K562 (cell line): ENCODE measurements around the gene PAIP1. TPM values are rescaled to one million over a fixed set of nuclear protein-coding genes. Genes with fewer than 3 reads are reported as not detected.

Experiments
- E2F6 ChIP-seq, 2 experiments: IDR thresholded peaks; 2 replicates each; pipeline ENCODE4 v1.6.1; 2011; ENCODE audit warnings: borderline replicate concordance in 1 of 2, control low read depth in 1 of 2, low read depth in 1 of 2, low read length in 1 of 2, mild to moderate bottlenecking in 1 of 2, mixed read lengths in 1 of 2, moderate library complexity in 1 of 2; ENCODE audit not compliant: insufficient read depth in 1 of 2, insufficient read length in 1 of 2, poor library complexity in 1 of 2, severe bottlenecking in 1 of 2; ENCODE audit errors: extremely low read depth in 1 of 2
- ELF2 ChIP-seq: fragments of 250-450 bp; sonication (Bioruptor Pico); IDR thresholded peaks from 2 replicates; pipeline ENCODE4 v1.5.0; 2021; ENCODE audit warnings: mild to moderate bottlenecking
- EP300 ChIP-seq: IDR thresholded peaks from 2 replicates; pipeline ENCODE4 v1.6.1; 2012; ENCODE audit warnings: low read length, improper control_type of control experiment
- EZH2 ChIP-seq: IDR thresholded peaks from 2 replicates; pipeline ENCODE4 v1.6.1; 2012; ENCODE audit warnings: low read depth, mild to moderate bottlenecking, inconsistent platforms, low read length, borderline replicate concordance
- FOSL1 ChIP-seq: fragments of 200-800 bp; sonication (Bioruptor generic); conservative IDR thresholded peaks from 2 replicates; pipeline ENCODE4 v1.6.1; 2016; ENCODE audit warnings: missing genetic modification characterization, missing compliant biosample characterization
- FOXK1 ChIP-seq: sonication (generic); formaldehyde crosslinking; IDR thresholded peaks from 2 replicates; pipeline ENCODE4 v1.8.0; 2022; ENCODE audit warnings: missing genetic modification reagents, mild to moderate bottlenecking, borderline replicate concordance
- HDAC3 ChIP-seq: fragments of 450-650 bp; IDR thresholded peaks from 2 replicates; pipeline ENCODE4 v1.6.1; 2018; ENCODE audit warnings: borderline replicate concordance, mild to moderate bottlenecking, moderate library complexity; ENCODE audit not compliant: partially characterized antibody
- HLTF ChIP-seq: fragments of 450-650 bp; IDR thresholded peaks from 2 replicates; pipeline ENCODE4 v1.6.1; 2016
- HMBOX1 ChIP-seq: sonication (generic); IDR thresholded peaks from 2 replicates; pipeline ENCODE4 v1.6.1; 2016
- HMG20A ChIP-seq: fragments of 450-650 bp; formaldehyde crosslinking; conservative IDR thresholded peaks from 2 replicates; pipeline ENCODE4 v1.4.0; 2020; ENCODE audit warnings: mild to moderate bottlenecking, mixed read lengths
- ILF3 ChIP-seq: fragments of 450-650 bp; IDR thresholded peaks from 2 replicates; pipeline ENCODE4 v1.6.1; 2018; ENCODE audit warnings: antibody characterized with exemption, mild to moderate bottlenecking, moderate library complexity, borderline replicate concordance
- NEUROD1 ChIP-seq: fragments of 150-350 bp; IDR thresholded peaks from 2 replicates; pipeline ENCODE4 v1.6.1; 2014; ENCODE audit warnings: borderline replicate concordance, low read length, low read depth; ENCODE audit not compliant: partially characterized antibody
- NFE2 ChIP-seq: IDR thresholded peaks from 2 replicates; pipeline ENCODE4 v1.6.1; 2014; ENCODE audit warnings: antibody characterized with exemption, low read depth
- PTBP1 ChIP-seq: fragments of 200-400 bp; formaldehyde crosslinking; IDR thresholded peaks from 2 replicates; pipeline ENCODE4 v1.6.1; 2017; ENCODE audit warnings: low read depth, low read length
- RBM17 ChIP-seq: fragments of 200-400 bp; formaldehyde crosslinking; IDR thresholded peaks from 2 replicates; pipeline ENCODE4 v1.6.1; 2017; ENCODE audit warnings: low read depth, mild to moderate bottlenecking, low read length, borderline replicate concordance
- SMAD4 ChIP-seq: fragments of 250-450 bp; sonication (Bioruptor Pico); conservative IDR thresholded peaks from 2 replicates; pipeline ENCODE4 v1.8.0; 2021; ENCODE audit warnings: inconsistent platforms, mild to moderate bottlenecking, moderate library complexity
- SMARCC2 ChIP-seq: fragments of 450-650 bp; IDR thresholded peaks from 2 replicates; pipeline ENCODE4 v1.6.1; 2017; ENCODE audit warnings: antibody characterized with exemption, moderate library complexity, mild to moderate bottlenecking, low read depth
- SPI1 ChIP-seq: IDR thresholded peaks from 2 replicates; pipeline ENCODE4 v1.6.1; 2011; ENCODE audit warnings: low read depth, low read length, control low read depth, borderline replicate concordance
- WHSC1 ChIP-seq: IDR thresholded peaks from one replicate; pipeline ENCODE4 v1.6.1; 2012; ENCODE audit warnings: low read length, control low read depth, inconsistent platforms
- ZFPM2 ChIP-seq: fragments of 250-450 bp; sonication (Bioruptor Pico); IDR thresholded peaks from 2 replicates; pipeline ENCODE4 v1.5.1; 2022; ENCODE audit warnings: mild to moderate bottlenecking
- ZNF24 ChIP-seq: fragments of 450-650 bp; IDR thresholded peaks from 2 replicates; pipeline ENCODE4 v1.6.1; 2016
- ZNF253 ChIP-seq: fragments of 250-450 bp; sonication (Bioruptor Pico); conservative IDR thresholded peaks from 2 replicates; pipeline ENCODE4 v1.6.1; 2021; ENCODE audit warnings: mild to moderate bottlenecking
- ZNF398 ChIP-seq: fragments of 250-450 bp; sonication (Bioruptor Pico); IDR thresholded peaks from 2 replicates; pipeline ENCODE4 v1.8.0; 2021; ENCODE audit warnings: moderate library complexity, mild to moderate bottlenecking, inconsistent platforms
- ZNF511 ChIP-seq: sonication (generic); formaldehyde crosslinking; IDR thresholded peaks from 2 replicates; pipeline ENCODE4 v1.8.0; 2022; ENCODE audit warnings: mild to moderate bottlenecking, missing genetic modification reagents
- polyA plus RNA-seq, 8 experiments: library from polyadenylated mRNA; depleted of rRNA in 4 of 8; stranded (reverse) in 5 of 8; unstranded in 3 of 8; fragments of >200 nt; fragmentation: Nextera tagmentation in 2 of 8; fragmentation: Illumina TruSeq in 1 of 8; extraction: Ambion mirVana in 2 of 8; extraction: Trizol in 1 of 8; gene quantifications; 2 replicates each; pipeline versions ENCODE4 v1.2.1 to v1.2.3, GENCODE V29; 2011 to 2014; ENCODE audit warnings: inconsistent platforms in 1 of 8, missing spikeins in 1 of 8
- total RNA-seq, 7 experiments: library from RNA; depleted of rRNA in 6 of 7; stranded (reverse); fragments of >200 nt in 6 of 7; fragmentation: Illumina TruSeq in 2 of 7; extraction: Trizol in 2 of 7; gene quantifications; 2 replicates each; pipeline versions ENCODE4 v1.2.1 to v1.2.3, GENCODE V29; 2011 to 2021; ENCODE audit warnings: low replicate concordance in 1 of 7

Gene PAIP1
- total and polyA plus RNA-seq, 9 of the 15 experiments (the other 6 are each of a cell fraction or from before 2014, with no cell fraction given), result 51.7 to 181 (median 102) TPM

GRCh38 chr5:43514816-43515677, 41.8 kb downstream of the PAIP1 start, which contains the start of gene C5orf34 (continued):
- TF ChIP-seq ZFPM2 (CRISPR knock-in tag) (no peak), PTBP1 (no peak), FOXK1 (CRISPR knock-in tag) (no peak), SMAD4 (CRISPR knock-in tag) (peak; percentile 49; the same call in 1 of the 2 replicates), HDAC3 (no peak), ZNF511 (no peak), ZNF398 (CRISPR knock-in tag) (no peak), E2F6 (IDR thresholded peaks at IDR 0.05; ENCODE audit: borderline replicate concordance in 1 of 2, extremely low read depth in 1 of 2, insufficient read depth in 1 of 2, insufficient read length in 1 of 2, low read depth in 1 of 2, low read length in 1 of 2, poor library complexity in 1 of 2, severe bottlenecking in 1 of 2) (no peak), ZNF253 (CRISPR knock-in tag) (no peak), RBM17 (no peak), WHSC1 (no peak), EZH2 (no peak), NEUROD1 (no peak), SPI1 (peak; percentile 75; the same call in 1 of the 2 replicates), EP300 (peak; percentile 6; the same call in 1 of the 2 replicates), NFE2 (no peak), FOSL1 (tag) (no peak; the same call in 1 of the 2 replicates), ILF3 (no peak), HLTF (no peak), ZNF24 (peak; percentile 49; the same call in 1 of the 2 replicates), ELF2 (peak; percentile 34; the same call in 1 of the 2 replicates), SMARCC2 (0 out of 2 replicates have a peak, but pooled peaks have one; percentile 22), HMBOX1 (no peak), HMG20A (CRISPR knock-in tag) (no peak)
